WTC11 (cell line): ENCODE measurements around the gene SPDYA. TPM values are rescaled to one million over a fixed set of nuclear protein-coding genes. Genes with fewer than 3 reads are reported as not detected.
A peak's percentile ranks its signal among the peaks of the same experiment; 100 is the strongest.

Experiments
- ATAC-seq: fragments of 200-7000 bp; cut with Tn5 transposase; 2 replicates; pipeline ENCODE4 v1.10.0; 2021; ENCODE audit warnings: mild to moderate bottlenecking, moderate library complexity
- CTCF ChIA-PET: fragments of 300-600 bp; sonication (Branson Sonifier 250); formaldehyde crosslinking; loops from one replicate; lab custom pipeline; 2021; ENCODE audit warnings: antibody characterized with exemption; lab: Charles Lee
- POLR2A ChIA-PET: fragments of 350-600 bp; sonication (Branson Sonifier 250); formaldehyde crosslinking; loops from one replicate; lab custom pipeline; 2021; ENCODE audit warnings: antibody characterized with exemption; lab: Charles Lee
- DNase-seq: peaks from one replicate; pipeline ENCODE4 v3.0.0; 2021; ENCODE audit warnings: low spot score
- H3K27ac Mint-ChIP-seq: 2 replicates; pipeline ENCODE4 v1.8.0; 2021; ENCODE audit warnings: mixed read lengths
- H3K27me3 Mint-ChIP-seq: 2 replicates; pipeline ENCODE4 v1.8.0; 2021; ENCODE audit warnings: low read depth, mild to moderate bottlenecking, moderate library complexity, mixed read lengths
- H3K36me3 Mint-ChIP-seq: 2 replicates; pipeline ENCODE4 v1.8.0; 2021; ENCODE audit warnings: mixed read lengths
- H3K4me1 Mint-ChIP-seq: 2 replicates; pipeline ENCODE4 v1.8.0; 2022; ENCODE audit warnings: mixed read lengths
- H3K4me3 Mint-ChIP-seq: 2 replicates; pipeline ENCODE4 v1.8.0; 2021; ENCODE audit warnings: mild to moderate bottlenecking, moderate library complexity, mixed read lengths
- H3K9me3 Mint-ChIP-seq: 2 replicates; pipeline ENCODE4 v1.8.0; 2021; ENCODE audit warnings: mixed read lengths
- ARID4B ChIP-seq: sonication (generic); formaldehyde crosslinking; IDR thresholded peaks from 2 replicates; pipeline ENCODE4 v1.8.0; 2023; ENCODE audit warnings: missing genetic modification reagents, mild to moderate bottlenecking, borderline replicate concordance
- E2F4 ChIP-seq: sonication (generic); formaldehyde crosslinking; IDR thresholded peaks from 2 replicates; pipeline ENCODE4 v1.8.1; 2022; ENCODE audit warnings: low read depth, mild to moderate bottlenecking, moderate library complexity, missing genetic modification reagents, borderline replicate concordance
- FOXK1 ChIP-seq: sonication (generic); formaldehyde crosslinking; IDR thresholded peaks from 2 replicates; pipeline ENCODE4 v1.8.0; 2022; ENCODE audit warnings: mild to moderate bottlenecking, moderate library complexity, missing genetic modification reagents
- FOXP1 ChIP-seq: sonication (generic); formaldehyde crosslinking; IDR thresholded peaks from 2 replicates; pipeline ENCODE4 v1.8.0; 2022; ENCODE audit warnings: missing genetic modification reagents, mild to moderate bottlenecking, moderate library complexity, borderline replicate concordance
- GTF2I ChIP-seq: fragments of 250-450 bp; sonication (Bioruptor Pico); conservative IDR thresholded peaks from 2 replicates; pipeline ENCODE4 v1.4.0; 2021; ENCODE audit warnings: mild to moderate bottlenecking
- IRF2 ChIP-seq: sonication (generic); formaldehyde crosslinking; IDR thresholded peaks from 2 replicates; pipeline ENCODE4 v1.8.0; 2022; ENCODE audit warnings: low read depth, missing genetic modification reagents, borderline replicate concordance
- MXD4 ChIP-seq: fragments of 250-450 bp; sonication (Bioruptor Pico); IDR thresholded peaks from 2 replicates; pipeline ENCODE4 v1.8.0; 2021; ENCODE audit warnings: mild to moderate bottlenecking, moderate library complexity, borderline replicate concordance
- NFYB ChIP-seq: sonication (generic); formaldehyde crosslinking; conservative IDR thresholded peaks from 2 replicates; pipeline ENCODE4 v1.8.0; 2022; ENCODE audit warnings: low read depth, missing genetic modification reagents
- NR2C2 ChIP-seq: sonication (generic); formaldehyde crosslinking; IDR thresholded peaks from 2 replicates; pipeline ENCODE4 v1.8.0; 2022; ENCODE audit warnings: mild to moderate bottlenecking, missing genetic modification reagents
- SOX15 ChIP-seq: fragments of 250-450 bp; sonication (Bioruptor Pico); IDR thresholded peaks from 2 replicates; pipeline ENCODE4 v1.9.0; 2021; ENCODE audit warnings: mild to moderate bottlenecking
- TCF7 ChIP-seq: sonication (generic); formaldehyde crosslinking; IDR thresholded peaks from 2 replicates; pipeline ENCODE4 v1.8.0; 2022; ENCODE audit warnings: mild to moderate bottlenecking, low read depth, missing genetic modification reagents, moderate library complexity
- ZBTB21 ChIP-seq: sonication (generic); formaldehyde crosslinking; IDR thresholded peaks from 2 replicates; pipeline ENCODE4 v1.8.1; 2023; ENCODE audit warnings: mild to moderate bottlenecking, missing genetic modification reagents, borderline replicate concordance
- ZBTB43 ChIP-seq: sonication (generic); formaldehyde crosslinking; IDR thresholded peaks from 2 replicates; pipeline ENCODE4 v1.8.1; 2023; ENCODE audit warnings: mild to moderate bottlenecking, missing genetic modification reagents
- ZNF281 ChIP-seq: sonication (generic); formaldehyde crosslinking; IDR thresholded peaks from 2 replicates; pipeline ENCODE4 v1.8.0; 2023; ENCODE audit warnings: mild to moderate bottlenecking, missing genetic modification reagents
- ZNF416 ChIP-seq: fragments of 250-450 bp; sonication (Bioruptor Pico); IDR thresholded peaks from 2 replicates; pipeline ENCODE4 v1.9.0; 2021; ENCODE audit warnings: mild to moderate bottlenecking, inconsistent platforms
- ZNF671 ChIP-seq: fragments of 250-450 bp; sonication (Bioruptor Pico); IDR thresholded peaks from 2 replicates; pipeline ENCODE4 v1.8.0; 2021; ENCODE audit warnings: mild to moderate bottlenecking
- total RNA-seq: library from RNA; stranded (reverse); gene quantifications from 3 replicates; pipeline ENCODE4 v1.2.3, GENCODE V29; 2021
- TF ChIP-seq, protein P1 (sequence below): fragments of 250-450 bp; sonication (Bioruptor Pico); IDR thresholded peaks from 2 replicates; pipeline ENCODE4 v1.9.0; 2021; ENCODE audit warnings: moderate library complexity, mild to moderate bottlenecking, inconsistent platforms, borderline replicate concordance
- TF ChIP-seq, protein P2 (sequence below): sonication (generic); formaldehyde crosslinking; IDR thresholded peaks from 2 replicates; pipeline ENCODE4 v1.8.1; 2022; ENCODE audit warnings: missing genetic modification reagents, borderline replicate concordance

Gene SPDYA
- total RNA-seq, 1 experiment from 2014 or later, result 0.61 TPM

DNA sequence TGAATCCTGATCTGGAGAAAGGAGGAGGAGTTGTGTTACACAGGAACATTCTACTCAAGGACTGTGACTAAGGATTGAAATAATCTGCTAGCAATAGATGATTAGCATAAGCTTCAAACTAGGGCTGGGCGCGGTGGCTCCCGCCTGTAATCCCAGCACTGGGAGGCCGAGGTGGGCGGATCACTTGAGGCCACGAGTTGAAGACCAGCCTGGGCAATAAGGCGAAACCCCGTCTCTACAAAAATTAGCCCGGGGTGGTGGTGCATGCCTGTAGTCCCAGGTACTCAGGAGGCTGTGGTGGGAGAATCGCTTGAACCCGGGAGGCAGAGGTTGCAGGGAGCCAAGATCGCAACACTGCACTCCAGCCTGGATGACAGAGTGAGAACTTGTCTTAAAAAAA lies 58.0 kb downstream of the SPDYA start:
- no peak for ATAC-seq
- Mint-ChIP-seq H3K4me3 (peak overlapping the region; percentile 100), H3K4me1 (peaks cover 12% of the 10 kb centered on the region), H3K36me3 (peaks cover 19% of the 10 kb centered on the region), H3K27me3 (peaks cover 13% of the 10 kb centered on the region), H3K27ac (peak overlapping the region; percentile 73; the same call in 1 of the 2 replicates), H3K9me3 (no peaks in the 10 kb centered on the region)
- DNase-seq, result no peak
- TF ChIP-seq FOXP1 (no peak), MXD4 (CRISPR knock-in tag) (no peak), NFYB (CRISPR knock-in tag) (no peak), FOXK1 (CRISPR knock-in tag) (no peak), TCF7 (CRISPR knock-in tag) (no peak), NR2C2 (CRISPR knock-in tag) (no peak), SOX15 (no peak), ZNF416 (CRISPR knock-in tag) (no peak), ZBTB43 (CRISPR knock-in tag) (no peak), IRF2 (CRISPR knock-in tag) (no peak), GTF2I (CRISPR knock-in tag) (no peak), E2F4 (CRISPR knock-in tag) (no peak), ZNF281 (no peak), ARID4B (no peak), ZNF671 (CRISPR knock-in tag) (no peak), ZBTB21 (CRISPR knock-in tag) (no peak)
- TF ChIP-seq, protein P1, sequence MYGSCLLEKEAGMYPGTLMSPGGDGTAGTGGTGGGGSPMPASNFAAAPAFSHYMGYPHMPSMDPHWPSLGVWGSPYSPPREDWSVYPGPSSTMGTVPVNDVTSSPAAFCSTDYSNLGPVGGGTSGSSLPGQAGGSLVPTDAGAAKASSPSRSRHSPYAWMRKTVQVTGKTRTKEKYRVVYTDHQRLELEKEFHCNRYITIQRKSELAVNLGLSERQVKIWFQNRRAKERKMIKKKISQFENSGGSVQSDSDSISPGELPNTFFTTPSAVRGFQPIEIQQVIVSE (CRISPR knock-in tag), result no peak
- TF ChIP-seq, protein P2, sequence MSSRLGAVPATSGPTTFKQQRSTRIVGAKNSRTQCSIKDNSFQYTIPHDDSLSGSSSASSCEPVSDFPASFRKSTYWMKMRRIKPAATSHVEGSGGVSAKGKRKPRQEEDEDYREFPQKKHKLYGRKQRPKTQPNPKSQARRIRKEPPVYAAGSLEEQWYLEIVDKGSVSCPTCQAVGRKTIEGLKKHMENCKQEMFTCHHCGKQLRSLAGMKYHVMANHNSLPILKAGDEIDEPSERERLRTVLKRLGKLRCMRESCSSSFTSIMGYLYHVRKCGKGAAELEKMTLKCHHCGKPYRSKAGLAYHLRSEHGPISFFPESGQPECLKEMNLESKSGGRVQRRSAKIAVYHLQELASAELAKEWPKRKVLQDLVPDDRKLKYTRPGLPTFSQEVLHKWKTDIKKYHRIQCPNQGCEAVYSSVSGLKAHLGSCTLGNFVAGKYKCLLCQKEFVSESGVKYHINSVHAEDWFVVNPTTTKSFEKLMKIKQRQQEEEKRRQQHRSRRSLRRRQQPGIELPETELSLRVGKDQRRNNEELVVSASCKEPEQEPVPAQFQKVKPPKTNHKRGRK (CRISPR knock-in tag), result no peak
- CTCF ChIA-PET, result no interaction called here
- POLR2A ChIA-PET, result no interaction called here
